ENCODE results near the gene VIPR2.

DNA sequence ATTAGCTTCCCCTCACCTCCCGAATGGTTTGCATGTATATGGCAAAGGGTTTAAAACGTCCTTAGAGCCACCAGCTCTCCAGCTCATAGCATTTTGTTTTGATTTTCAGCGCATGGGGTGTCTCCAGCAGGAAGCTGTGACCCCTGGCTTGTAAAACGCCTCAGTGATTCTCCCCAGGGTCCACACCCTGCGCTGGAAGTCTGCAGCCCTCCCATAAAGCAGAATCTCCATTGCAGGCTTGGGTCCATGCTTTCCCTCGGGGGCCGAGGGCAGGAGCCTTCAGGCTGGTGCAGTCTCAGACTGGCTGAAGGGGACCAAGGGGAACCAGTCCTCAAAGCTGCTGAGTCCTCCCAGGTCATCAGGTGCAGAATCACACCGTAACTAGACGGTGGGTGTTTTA lies 109.7 kb downstream of the VIPR2 start:
- TF ChIP-seq, protein P1, sequence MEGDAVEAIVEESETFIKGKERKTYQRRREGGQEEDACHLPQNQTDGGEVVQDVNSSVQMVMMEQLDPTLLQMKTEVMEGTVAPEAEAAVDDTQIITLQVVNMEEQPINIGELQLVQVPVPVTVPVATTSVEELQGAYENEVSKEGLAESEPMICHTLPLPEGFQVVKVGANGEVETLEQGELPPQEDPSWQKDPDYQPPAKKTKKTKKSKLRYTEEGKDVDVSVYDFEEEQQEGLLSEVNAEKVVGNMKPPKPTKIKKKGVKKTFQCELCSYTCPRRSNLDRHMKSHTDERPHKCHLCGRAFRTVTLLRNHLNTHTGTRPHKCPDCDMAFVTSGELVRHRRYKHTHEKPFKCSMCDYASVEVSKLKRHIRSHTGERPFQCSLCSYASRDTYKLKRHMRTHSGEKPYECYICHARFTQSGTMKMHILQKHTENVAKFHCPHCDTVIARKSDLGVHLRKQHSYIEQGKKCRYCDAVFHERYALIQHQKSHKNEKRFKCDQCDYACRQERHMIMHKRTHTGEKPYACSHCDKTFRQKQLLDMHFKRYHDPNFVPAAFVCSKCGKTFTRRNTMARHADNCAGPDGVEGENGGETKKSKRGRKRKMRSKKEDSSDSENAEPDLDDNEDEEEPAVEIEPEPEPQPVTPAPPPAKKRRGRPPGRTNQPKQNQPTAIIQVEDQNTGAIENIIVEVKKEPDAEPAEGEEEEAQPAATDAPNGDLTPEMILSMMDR (IDR thresholded peaks at IDR 0.05): no peak
- no peak for TF ChIP-seq POLR2A (IDR thresholded peaks at IDR 0.05)
- TF ChIP-seq EP300 (IDR thresholded peaks at IDR 0.05; ENCODE audit: low read depth): no peak
- no peak for TF ChIP-seq POLR2AphosphoS5 (IDR thresholded peaks at IDR 0.05)
